HG02938 (cell line): Measurements from ENCODE around the gene MACROD1.

Experiments
- ATAC-seq: cut with Tn5 transposase; IDR thresholded peaks from one replicate; pipeline ENCODE4 v1.9.1; 2021; ENCODE audit warnings: mild to moderate bottlenecking, moderate library complexity; ENCODE audit not compliant: unreplicated experiment

Gene MACROD1

GRCh38 chr11:64165842-64166635 is at the start of gene MACROD1:
Gene MACROD1 (minus strand): TSS chr11:64166113. CDS start chr11:64165994, 119 bp downstream.
- ATAC-seq = peak; percentile 63

GRCh38 chr11:64211181-64211872 is 45.4 kb upstream of the MACROD1 start:
- ATAC-seq = no peak

GRCh38 chr11:64210301-64211020 is 44.5 kb upstream of the MACROD1 start:
- ATAC-seq = no peak

- ATAC-seq = no peak
These were observed 43.6 kb upstream of the MACROD1 start for GRCh38 chr11:64209563-64209843.

GRCh38 chr11:64208796-64209562 is 43.1 kb upstream of the MACROD1 start:
- no peak for ATAC-seq

- ATAC-seq = peak; percentile 8
These were observed 42.3 kb upstream of the MACROD1 start for GRCh38 chr11:64208086-64208795.

- peak; percentile 69 for ATAC-seq
These were observed 41.6 kb upstream of the MACROD1 start for GRCh38 chr11:64207256-64208085.

GRCh38 chr11:64206457-64207255 is 40.7 kb upstream of the MACROD1 start, which contains the start of gene FERMT3:
Gene FERMT3 (plus strand): TSS chr11:64206721. CDS start chr11:64207365, 644 bp downstream.
- no peak for ATAC-seq

GRCh38 chr11:64204464-64204989 is 38.6 kb upstream of the MACROD1 start:
- no peak for ATAC-seq

- no peak for ATAC-seq
These were observed 38.1 kb upstream of the MACROD1 start for GRCh38 chr11:64204080-64204440.

- ATAC-seq = no peak
These were observed 37.6 kb upstream of the MACROD1 start for GRCh38 chr11:64203421-64204079.

- ATAC-seq = no peak
These were observed 37.1 kb upstream of the MACROD1 start for GRCh38 chr11:64202992-64203391.

GRCh38 chr11:64201543-64201942 is 35.6 kb upstream of the MACROD1 start:
- ATAC-seq = no peak

- no peak for ATAC-seq
These were observed 32.6 kb upstream of the MACROD1 start for GRCh38 chr11:64198511-64198910.

GRCh38 chr11:64196626-64197025 is 30.7 kb upstream of the MACROD1 start:
- no peak for ATAC-seq

- ATAC-seq = no peak
These were observed 26.5 kb upstream of the MACROD1 start for GRCh38 chr11:64192434-64192833.

GRCh38 chr11:64186492-64187165 is 20.7 kb upstream of the MACROD1 start:
- ATAC-seq = no peak
